Measurements from ENCODE around the gene MAML2. TPM values are rescaled to one million over a fixed set of nuclear protein-coding genes. Genes with fewer than 3 reads are reported as not detected.

The MAML2 gene
- total RNA-seq, 2 experiments from 2014 or later: 11.8 to 12.5 TPM

GRCh38 chr11:96257036-96257435 is 86.0 kb downstream of the MAML2 start:
- Mint-ChIP-seq H3K36me3 (ENCODE audit: low read depth) (peaks cover 31% of the 10 kb centered on the region), H3K9me3 (peaks cover 2% of the 10 kb centered on the region), H3K4me3 (peak overlapping the region; percentile 67), H3K27ac (peak overlapping the region; percentile 86), H3K4me1 (ENCODE audit: low read depth) (peaks cover 87% of the 10 kb centered on the region), H3K27me3 (no peaks in the 10 kb centered on the region)
- ATAC-seq (no peak), DNase-seq (no peak)
- CTCF ChIA-PET: interaction anchor here (1.6 to 3.4 kb wide), 3 partner anchors 10 to 86 kb away, joined by 4 to 35 read pairs (median 5); partner anchors contain the start of gene MAML2
- TF ChIP-seq CTCF (IDR thresholded peaks at IDR 0.05): no peak
- POLR2A ChIA-PET: interaction anchor here (1.1 to 1.5 kb wide), 3 partner anchors 11 to 86 kb away, joined by 3 to 7 read pairs (median 5); partner anchors contain the start of gene MAML2
- intact Hi-C loops (cut with micrococcal nuclease): loop anchor here (5.0 kb wide), 1 partner anchor 50 kb away; no protein-coding TSS in a partner anchor

- intact Hi-C loops (cut with micrococcal nuclease): loop anchor here (5.0 kb wide), 1 partner anchor 49 kb away; no protein-coding TSS in a partner anchor
Observed at GRCh38 chr11:96256215-96257011, 86.6 kb downstream of the MAML2 start.

GRCh38 chr11:96254854-96255253 is 88.1 kb downstream of the MAML2 start:
- Mint-ChIP-seq H3K9me3 (peaks cover 3% of the 10 kb centered on the region), H3K36me3 (ENCODE audit: low read depth) (peaks cover 38% of the 10 kb centered on the region), H3K4me3 (peak overlapping the region; percentile 54), H3K27me3 (no peaks in the 10 kb centered on the region), H3K27ac (peak overlapping the region; percentile 90), H3K4me1 (ENCODE audit: low read depth) (peaks cover 84% of the 10 kb centered on the region)
- no peak for ATAC-seq
- intact Hi-C loops (cut with micrococcal nuclease): loop anchor here (5.0 kb wide), 1 partner anchor 48 kb away; no protein-coding TSS in a partner anchor
- peak; percentile 22 for DNase-seq
- no peak for TF ChIP-seq CTCF (IDR thresholded peaks at IDR 0.05)
- CTCF ChIA-PET: interaction anchor here (0.9 to 3.4 kb wide), 6 partner anchors 12 to 220 kb away, joined by 3 to 35 read pairs (median 4); partner anchors contain the start of gene MAML2
- POLR2A ChIA-PET: interaction anchor here (1.0 to 1.5 kb wide), 6 partner anchors 13 to 88 kb away, joined by 3 to 4 read pairs (median 3); partner anchors contain the start of gene MAML2

More at GRCh38 chr11:96256215-96257011, 86.6 kb downstream of the MAML2 start:
- POLR2A ChIA-PET: interaction anchor here (1.0 to 1.5 kb wide), 7 partner anchors 9 to 86 kb away, joined by 3 to 7 read pairs (median 4); partner anchors contain the start of gene MAML2
- ATAC-seq: peak; percentile 17
- H3K9me3 Mint-ChIP-seq: peaks cover 3% of the 10 kb centered on the region
- H3K36me3 Mint-ChIP-seq (ENCODE audit: low read depth): peaks cover 34% of the 10 kb centered on the region
- no peak for DNase-seq
- H3K27me3 Mint-ChIP-seq: no peaks in the 10 kb centered on the region
- H3K27ac Mint-ChIP-seq: peak overlapping the region; percentile 86
- CTCF ChIA-PET: interaction anchor here (1.6 to 3.4 kb wide), 3 partner anchors 11 to 86 kb away, joined by 4 to 35 read pairs (median 5); partner anchors contain the start of gene MAML2
- peak overlapping the region; percentile 35 for H3K4me3 Mint-ChIP-seq
- H3K4me1 Mint-ChIP-seq (ENCODE audit: low read depth): peaks cover 85% of the 10 kb centered on the region
- TF ChIP-seq CTCF (IDR thresholded peaks at IDR 0.05): no peak

- POLR2A ChIA-PET: interaction anchor here (0.9 to 1.3 kb wide), 4 partner anchors 10 to 56 kb away, joined by 3 to 5 read pairs (median 4); no protein-coding TSS in a partner anchor
- CTCF ChIA-PET: interaction anchor here (0.9 to 3.4 kb wide), 4 partner anchors 40 to 219 kb away, joined by 3 to 35 read pairs (median 4); partner anchors contain the start of gene MAML2
- ATAC-seq: no peak
- peaks cover 3% of the 10 kb centered on the region for H3K9me3 Mint-ChIP-seq
- H3K4me1 Mint-ChIP-seq (ENCODE audit: low read depth): peaks cover 84% of the 10 kb centered on the region
- intact Hi-C loops (cut with micrococcal nuclease): no loop called here
- peak; percentile 33 for DNase-seq
- H3K27ac Mint-ChIP-seq: peak overlapping the region; percentile 90
- H3K36me3 Mint-ChIP-seq (ENCODE audit: low read depth): peaks cover 38% of the 10 kb centered on the region
- H3K4me3 Mint-ChIP-seq: peak overlapping the region; percentile 65
- no peaks in the 10 kb centered on the region for H3K27me3 Mint-ChIP-seq
- TF ChIP-seq CTCF (IDR thresholded peaks at IDR 0.05): no peak
Observed at GRCh38 chr11:96254087-96254486, 88.9 kb downstream of the MAML2 start.

All from activated CD8-positive, alpha-beta T cell treated with anti-CD3 and anti-CD28 coated beads for 36 hours (primary cell).